Measurements from ENCODE around the gene THBS2.

- TF ChIP-seq CTCF (IDR thresholded peaks at IDR 0.05): no peak
- no peak for TF ChIP-seq POLR2A (IDR thresholded peaks at IDR 0.05)
Measured at GRCh38 chr6:169296170-169296569, 42.5 kb upstream of the THBS2 start.

All from Peyer's patch (tissue), 4 donors.